Keratinocyte (primary cell): ENCODE measurements around the gene DGLUCY. TPM values are rescaled to one million over a fixed set of nuclear protein-coding genes. Genes with fewer than 3 reads are reported as not detected.

Experiments
- DNase-seq: peaks from one replicate; pipeline ENCODE4 v3.0.0-alpha.2; 2011; ENCODE audit warnings: low read depth, missing footprints, low spot score
- FAIRE-seq: peaks from 2 replicates; lab custom pipeline; 2011; peaks lifted over from hg19 to GRCh38; lab: Jason Lieb, UNC
- H2AFZ ChIP-seq: 2 replicates; pipeline ENCODE4 v1.6.0; 2012; ENCODE audit warnings: low read length, control low read depth, inconsistent platforms; ENCODE audit not compliant: control insufficient read depth
- H3K27ac ChIP-seq: 2 replicates; pipeline ENCODE4 v1.5.1; 2011; ENCODE audit warnings: low read length; ENCODE audit not compliant: control insufficient read depth, insufficient read depth
- H3K27me3 ChIP-seq: 3 replicates; pipeline ENCODE4 v1.6.0; 2011; ENCODE audit warnings: low read length; ENCODE audit not compliant: control insufficient read depth, insufficient read depth; ENCODE audit errors: extremely low read depth
- H3K36me3 ChIP-seq, 2 experiments: 2 replicates in 1 of 2; 3 replicates in 1 of 2; pipeline ENCODE4 v1.5.1; 2011; ENCODE audit warnings: low read length in 2 of 2, mild to moderate bottlenecking in 1 of 2; ENCODE audit not compliant: control insufficient read depth in 2 of 2, insufficient read depth in 2 of 2; ENCODE audit errors: extremely low read depth in 1 of 2
- H3K4me1 ChIP-seq: 3 replicates; pipeline ENCODE4 v1.5.1; 2011; ENCODE audit warnings: low read length; ENCODE audit not compliant: control insufficient read depth, insufficient read depth; ENCODE audit errors: extremely low read depth
- H3K4me2 ChIP-seq: 3 replicates; pipeline ENCODE4 v1.6.0; 2011; ENCODE audit warnings: low read depth, low read length; ENCODE audit not compliant: control insufficient read depth, insufficient read depth; ENCODE audit errors: extremely low read depth
- H3K4me3 ChIP-seq, 3 experiments: fragments of 200-600 bp in 1 of 3; sonication (generic) in 1 of 3; 2 replicates in 2 of 3; 3 replicates in 1 of 3; pipeline ENCODE4 v1.5.1; 2011 to 2016; ENCODE audit warnings: low read length in 3 of 3, mild to moderate bottlenecking in 3 of 3, control low read depth in 2 of 3, inconsistent platforms in 1 of 3, low read depth in 1 of 3, mixed read lengths in 1 of 3, mixed run types in 1 of 3, moderate library complexity in 1 of 3; ENCODE audit not compliant: control insufficient read depth in 2 of 3, insufficient read depth in 2 of 3; ENCODE audit errors: extremely low read depth in 1 of 3
- H3K79me2 ChIP-seq: 2 replicates; pipeline ENCODE4 v1.6.0; 2012; ENCODE audit warnings: low read length; ENCODE audit not compliant: control insufficient read depth, insufficient read depth
- H3K9ac ChIP-seq: 3 replicates; pipeline ENCODE4 v1.6.0; 2011; ENCODE audit warnings: low read length; ENCODE audit not compliant: control insufficient read depth, insufficient read depth; ENCODE audit errors: extremely low read depth
- H3K9me1 ChIP-seq: 3 replicates; pipeline ENCODE4 v1.6.0; 2011; ENCODE audit warnings: low read length; ENCODE audit not compliant: control insufficient read depth, insufficient read depth; ENCODE audit errors: extremely low read depth
- H3K9me3 ChIP-seq: 2 replicates; pipeline ENCODE4 v1.5.1; 2012; ENCODE audit warnings: low read depth, low read length; ENCODE audit not compliant: control insufficient read depth
- H4K20me1 ChIP-seq: 3 replicates; pipeline ENCODE4 v1.6.0; 2011; ENCODE audit warnings: low read length; ENCODE audit not compliant: control insufficient read depth, insufficient read depth; ENCODE audit errors: extremely low read depth
- CTCF ChIP-seq, 3 experiments: IDR thresholded peaks in 1 of 3; conservative IDR thresholded peaks in 1 of 3; optimal IDR thresholded peaks in 1 of 3; 2 replicates in 2 of 3; 3 replicates in 1 of 3; pipeline versions ENCODE3 to v1.5.1; 2011; ENCODE audit warnings: low read length in 3 of 3, mild to moderate bottlenecking in 3 of 3, moderate library complexity in 2 of 3, control low read depth in 1 of 3, inconsistent platforms in 1 of 3; ENCODE audit not compliant: insufficient read depth in 2 of 3; ENCODE audit errors: extremely low read depth in 1 of 3
- EZH2 ChIP-seq: IDR thresholded peaks from one replicate; pipeline ENCODE4 v1.6.1; 2012; ENCODE audit warnings: inconsistent platforms, mild to moderate bottlenecking, low read length, moderate library complexity
- dilution Hi-C: fragments of 300-500 bp; cut with MboI; formaldehyde crosslinking; loops from one replicate; pipeline ENCODE4 v1.7.0; 2020; ENCODE audit warnings: low sequenced_read_pairs; ENCODE audit not compliant: extremely low pct_ligation_motif_present
- polyA plus RNA-seq, 5 experiments: library from polyadenylated mRNA; depleted of rRNA in 3 of 5; stranded (reverse) in 3 of 5; stranded (forward) in 1 of 5; unstranded in 1 of 5; fragments of >200 nt; gene quantifications; 1 replicate in 1 of 5; 2 replicates in 3 of 5; 3 replicates in 1 of 5; pipeline versions ENCODE4 v1.2.1 to v1.2.3, GENCODE V29; 2011 to 2012; ENCODE audit warnings: missing spikeins in 2 of 5, low read depth in 1 of 5, low replicate concordance in 1 of 5

The DGLUCY gene
- polyA plus RNA-seq, 1 donor (not counting 4 experiments of a cell fraction or from before 2014, with no cell fraction given), result 19.4 TPM

DNA sequence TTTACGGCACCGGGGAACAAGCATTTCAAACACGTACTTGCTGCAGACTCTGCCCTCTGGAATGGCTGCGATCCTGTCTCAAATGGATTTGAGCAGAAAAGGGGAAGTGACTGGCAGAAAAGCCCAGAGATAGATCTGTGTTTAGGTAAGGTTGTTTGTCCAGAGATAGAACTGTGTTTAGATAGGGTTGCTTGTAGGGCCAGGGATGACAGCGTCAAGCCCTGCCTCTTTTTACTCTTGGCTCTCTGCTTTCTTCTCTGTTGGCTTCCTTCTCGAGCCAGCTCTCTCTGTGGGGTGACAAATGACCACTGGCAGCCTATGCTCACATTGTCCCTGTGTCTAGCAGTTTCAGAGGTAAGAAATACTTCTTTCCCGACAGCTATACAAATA lies 11.4 kb downstream of the DGLUCY start:
- Histone ChIP-seq H3K4me3 (no peak overlapping the region), H3K79me2 (peaks cover 14% of the 10 kb centered on the region), H3K9ac (no peak overlapping the region), H3K9me3 (peaks cover 11% of the 10 kb centered on the region), H3K27me3 (no peaks in the 10 kb centered on the region), H2AFZ (no peak overlapping the region), H3K36me3 (peaks cover 0 to 9% of the 10 kb centered on the region in 2 experiments), H3K27ac (peak overlapping the region; percentile 58), H3K4me2 (no peak overlapping the region), H4K20me1 (no peaks in the 10 kb centered on the region), H3K9me1 (peaks cover 3% of the 10 kb centered on the region), H3K4me1 (peaks cover 29% of the 10 kb centered on the region)
- dilution Hi-C loops, result no loop called here
- TF ChIP-seq CTCF (optimal IDR thresholded peaks at IDR 0.05 in 1 of 3, IDR thresholded peaks at IDR 0.05 in 1 of 3, conservative IDR thresholded peaks at IDR 0.05 in 1 of 3; ENCODE audit: extremely low read depth in 1 of 3, insufficient read depth in 2 of 3, low read length in 3 of 3) (no peak), EZH2 (no peak)
- FAIRE-seq (no peak), DNase-seq (no peak)

- Histone ChIP-seq H3K9me3 (peaks cover 11% of the 10 kb centered on the region), H3K4me1 (peaks cover 28% of the 10 kb centered on the region), H4K20me1 (no peaks in the 10 kb centered on the region), H3K27ac (no peak overlapping the region), H2AFZ (no peak overlapping the region), H3K9ac (no peak overlapping the region), H3K79me2 (peaks cover 13% of the 10 kb centered on the region), H3K9me1 (peaks cover 3% of the 10 kb centered on the region), H3K4me2 (no peak overlapping the region), H3K36me3 (peaks cover 0 to 9% of the 10 kb centered on the region in 2 experiments), H3K4me3 (no peak overlapping the region), H3K27me3 (no peaks in the 10 kb centered on the region)
- FAIRE-seq (no peak), DNase-seq (no peak)
- TF ChIP-seq EZH2 (no peak), CTCF (optimal IDR thresholded peaks at IDR 0.05 in 1 of 3, IDR thresholded peaks at IDR 0.05 in 1 of 3, conservative IDR thresholded peaks at IDR 0.05 in 1 of 3; ENCODE audit: extremely low read depth in 1 of 3, insufficient read depth in 2 of 3, low read length in 3 of 3) (no peak)
- dilution Hi-C loops, result no loop called here
Observed at GRCh38 chr14:91125801-91126200, 11.9 kb downstream of the DGLUCY start.
